ENCODE data around the gene PDE6D. TPM values are rescaled to one million over a fixed set of nuclear protein-coding genes. Genes with fewer than 3 reads are reported as not detected.

The PDE6D gene
- total and polyA plus RNA-seq, 2 of the 13 experiments (the other 11 are each of a cell fraction or from before 2014, with no cell fraction given), result 14.1 to 23.2 TPM

DNA sequence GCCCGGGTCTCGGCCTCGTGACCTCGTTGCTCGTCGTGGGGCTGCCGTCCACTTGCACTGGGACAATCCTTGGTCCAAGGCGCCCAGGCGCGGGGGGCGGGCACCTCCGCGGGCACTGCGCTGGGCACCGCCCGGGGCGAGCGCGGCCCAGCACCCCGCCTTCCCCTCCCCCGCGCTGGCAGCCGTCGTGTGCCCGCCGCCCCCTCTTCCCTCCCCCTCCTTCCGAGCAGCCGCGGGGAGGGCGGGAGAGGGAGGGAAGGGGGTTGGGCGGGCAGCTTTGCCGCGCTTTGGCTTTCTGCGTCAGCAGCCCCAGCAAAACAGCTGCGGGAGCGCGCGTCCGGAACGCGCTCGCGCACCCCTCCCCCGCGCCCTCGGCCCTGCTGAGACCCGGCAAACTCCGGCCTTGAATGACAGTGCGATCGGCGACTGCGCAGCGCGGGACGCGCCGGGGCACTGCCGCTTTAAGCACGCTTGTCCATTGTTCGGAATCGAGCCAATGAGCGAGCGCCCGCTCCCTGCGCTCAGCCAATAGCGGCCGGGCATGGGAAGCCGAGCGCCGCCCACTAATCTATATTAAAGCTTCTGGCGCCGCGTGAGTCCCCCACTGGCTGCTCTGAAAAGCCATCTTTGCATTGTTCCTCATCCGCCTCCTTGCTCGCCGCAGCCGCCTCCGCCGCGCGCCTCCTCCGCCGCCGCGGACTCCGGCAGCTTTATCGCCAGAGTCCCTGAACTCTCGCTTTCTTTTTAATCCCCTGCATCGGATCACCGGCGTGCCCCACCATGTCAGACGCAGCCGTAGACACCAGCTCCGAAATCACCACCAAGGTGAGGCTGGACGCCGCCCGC lies 72.9 kb downstream of the PDE6D start, which contains the start of gene PTMA (continued):
- TF ChIP-seq MATR3 (CRISPR knock-in tag; IDR thresholded peaks at IDR 0.05), result no peak
- peak; percentile 83 for TF ChIP-seq TARDBP (CRISPR knock-in tag; IDR thresholded peaks at IDR 0.05)
- TF ChIP-seq ZNF7 (CRISPR knock-in tag; IDR thresholded peaks at IDR 0.05), result 0 out of 2 replicates have a peak, but pooled peaks have one; percentile 3
- TF ChIP-seq, protein P1, sequence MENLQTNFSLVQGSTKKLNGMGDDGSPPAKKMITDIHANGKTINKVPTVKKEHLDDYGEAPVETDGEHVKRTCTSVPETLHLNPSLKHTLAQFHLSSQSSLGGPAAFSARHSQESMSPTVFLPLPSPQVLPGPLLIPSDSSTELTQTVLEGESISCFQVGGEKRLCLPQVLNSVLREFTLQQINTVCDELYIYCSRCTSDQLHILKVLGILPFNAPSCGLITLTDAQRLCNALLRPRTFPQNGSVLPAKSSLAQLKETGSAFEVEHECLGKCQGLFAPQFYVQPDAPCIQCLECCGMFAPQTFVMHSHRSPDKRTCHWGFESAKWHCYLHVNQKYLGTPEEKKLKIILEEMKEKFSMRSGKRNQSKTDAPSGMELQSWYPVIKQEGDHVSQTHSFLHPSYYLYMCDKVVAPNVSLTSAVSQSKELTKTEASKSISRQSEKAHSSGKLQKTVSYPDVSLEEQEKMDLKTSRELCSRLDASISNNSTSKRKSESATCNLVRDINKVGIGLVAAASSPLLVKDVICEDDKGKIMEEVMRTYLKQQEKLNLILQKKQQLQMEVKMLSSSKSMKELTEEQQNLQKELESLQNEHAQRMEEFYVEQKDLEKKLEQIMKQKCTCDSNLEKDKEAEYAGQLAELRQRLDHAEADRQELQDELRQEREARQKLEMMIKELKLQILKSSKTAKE (CRISPR knock-in tag; IDR thresholded peaks at IDR 0.05; ENCODE audit: borderline replicate concordance), result peak; percentile 44; the same call in 1 of the 2 replicates
- TF ChIP-seq ARNTL (CRISPR knock-in tag; IDR thresholded peaks at IDR 0.05), result peak; percentile 81
- peak; percentile 68; the same call in 1 of the 2 replicates for TF ChIP-seq ARID2 (CRISPR knock-in tag; IDR thresholded peaks at IDR 0.05; ENCODE audit: borderline replicate concordance)
- no peak for TF ChIP-seq TBL1XR1 (IDR thresholded peaks at IDR 0.05; ENCODE audit: borderline replicate concordance, low read length, partially characterized antibody)
- peak; percentile 21; the same call in 1 of the 2 replicates for TF ChIP-seq PAX8 (CRISPR knock-in tag; IDR thresholded peaks at IDR 0.05; ENCODE audit: borderline replicate concordance)
- TF ChIP-seq, protein P2, sequence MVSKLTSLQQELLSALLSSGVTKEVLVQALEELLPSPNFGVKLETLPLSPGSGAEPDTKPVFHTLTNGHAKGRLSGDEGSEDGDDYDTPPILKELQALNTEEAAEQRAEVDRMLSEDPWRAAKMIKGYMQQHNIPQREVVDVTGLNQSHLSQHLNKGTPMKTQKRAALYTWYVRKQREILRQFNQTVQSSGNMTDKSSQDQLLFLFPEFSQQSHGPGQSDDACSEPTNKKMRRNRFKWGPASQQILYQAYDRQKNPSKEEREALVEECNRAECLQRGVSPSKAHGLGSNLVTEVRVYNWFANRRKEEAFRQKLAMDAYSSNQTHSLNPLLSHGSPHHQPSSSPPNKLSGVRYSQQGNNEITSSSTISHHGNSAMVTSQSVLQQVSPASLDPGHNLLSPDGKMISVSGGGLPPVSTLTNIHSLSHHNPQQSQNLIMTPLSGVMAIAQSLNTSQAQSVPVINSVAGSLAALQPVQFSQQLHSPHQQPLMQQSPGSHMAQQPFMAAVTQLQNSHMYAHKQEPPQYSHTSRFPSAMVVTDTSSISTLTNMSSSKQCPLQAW (CRISPR knock-in tag; IDR thresholded peaks at IDR 0.05), result peak; percentile 47
- TF ChIP-seq ZNF772 (CRISPR knock-in tag; IDR thresholded peaks at IDR 0.05), result no peak; the same call in 1 of the 2 replicates
- TF ChIP-seq PLRG1 (conservative IDR thresholded peaks at IDR 0.05), result no peak
- peak; percentile 51; the same call in 1 of the 2 replicates for TF ChIP-seq SATB2 (CRISPR knock-in tag; IDR thresholded peaks at IDR 0.05)
- peak; percentile 87; the same call in 1 of the 2 replicates for TF ChIP-seq TMF1 (CRISPR knock-in tag; IDR thresholded peaks at IDR 0.05; ENCODE audit: low read depth)
- TF ChIP-seq, protein P3, sequence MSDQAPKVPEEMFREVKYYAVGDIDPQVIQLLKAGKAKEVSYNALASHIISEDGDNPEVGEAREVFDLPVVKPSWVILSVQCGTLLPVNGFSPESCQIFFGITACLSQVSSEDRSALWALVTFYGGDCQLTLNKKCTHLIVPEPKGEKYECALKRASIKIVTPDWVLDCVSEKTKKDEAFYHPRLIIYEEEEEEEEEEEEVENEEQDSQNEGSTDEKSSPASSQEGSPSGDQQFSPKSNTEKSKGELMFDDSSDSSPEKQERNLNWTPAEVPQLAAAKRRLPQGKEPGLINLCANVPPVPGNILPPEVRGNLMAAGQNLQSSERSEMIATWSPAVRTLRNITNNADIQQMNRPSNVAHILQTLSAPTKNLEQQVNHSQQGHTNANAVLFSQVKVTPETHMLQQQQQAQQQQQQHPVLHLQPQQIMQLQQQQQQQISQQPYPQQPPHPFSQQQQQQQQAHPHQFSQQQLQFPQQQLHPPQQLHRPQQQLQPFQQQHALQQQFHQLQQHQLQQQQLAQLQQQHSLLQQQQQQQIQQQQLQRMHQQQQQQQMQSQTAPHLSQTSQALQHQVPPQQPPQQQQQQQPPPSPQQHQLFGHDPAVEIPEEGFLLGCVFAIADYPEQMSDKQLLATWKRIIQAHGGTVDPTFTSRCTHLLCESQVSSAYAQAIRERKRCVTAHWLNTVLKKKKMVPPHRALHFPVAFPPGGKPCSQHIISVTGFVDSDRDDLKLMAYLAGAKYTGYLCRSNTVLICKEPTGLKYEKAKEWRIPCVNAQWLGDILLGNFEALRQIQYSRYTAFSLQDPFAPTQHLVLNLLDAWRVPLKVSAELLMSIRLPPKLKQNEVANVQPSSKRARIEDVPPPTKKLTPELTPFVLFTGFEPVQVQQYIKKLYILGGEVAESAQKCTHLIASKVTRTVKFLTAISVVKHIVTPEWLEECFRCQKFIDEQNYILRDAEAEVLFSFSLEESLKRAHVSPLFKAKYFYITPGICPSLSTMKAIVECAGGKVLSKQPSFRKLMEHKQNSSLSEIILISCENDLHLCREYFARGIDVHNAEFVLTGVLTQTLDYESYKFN (CRISPR knock-in tag; conservative IDR thresholded peaks at IDR 0.05), result peak; percentile 64
- TF ChIP-seq NFE2L1 (CRISPR knock-in tag; IDR thresholded peaks at IDR 0.05; ENCODE audit: borderline replicate concordance), result no peak
- TF ChIP-seq, protein P4, sequence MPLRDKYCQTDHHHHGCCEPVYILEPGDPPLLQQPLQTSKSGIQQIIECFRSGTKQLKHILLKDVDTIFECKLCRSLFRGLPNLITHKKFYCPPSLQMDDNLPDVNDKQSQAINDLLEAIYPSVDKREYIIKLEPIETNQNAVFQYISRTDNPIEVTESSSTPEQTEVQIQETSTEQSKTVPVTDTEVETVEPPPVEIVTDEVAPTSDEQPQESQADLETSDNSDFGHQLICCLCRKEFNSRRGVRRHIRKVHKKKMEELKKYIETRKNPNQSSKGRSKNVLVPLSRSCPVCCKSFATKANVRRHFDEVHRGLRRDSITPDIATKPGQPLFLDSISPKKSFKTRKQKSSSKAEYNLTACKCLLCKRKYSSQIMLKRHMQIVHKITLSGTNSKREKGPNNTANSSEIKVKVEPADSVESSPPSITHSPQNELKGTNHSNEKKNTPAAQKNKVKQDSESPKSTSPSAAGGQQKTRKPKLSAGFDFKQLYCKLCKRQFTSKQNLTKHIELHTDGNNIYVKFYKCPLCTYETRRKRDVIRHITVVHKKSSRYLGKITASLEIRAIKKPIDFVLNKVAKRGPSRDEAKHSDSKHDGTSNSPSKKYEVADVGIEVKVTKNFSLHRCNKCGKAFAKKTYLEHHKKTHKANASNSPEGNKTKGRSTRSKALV (CRISPR knock-in tag; IDR thresholded peaks at IDR 0.05), result peak; percentile 7; the same call in 1 of the 2 replicates
- TF ChIP-seq ELF3 (CRISPR knock-in tag; IDR thresholded peaks at IDR 0.05), result peak; percentile 54
- peak; percentile 88; the same call in 1 of the 2 replicates for TF ChIP-seq GTF2F1 (IDR thresholded peaks at IDR 0.05; ENCODE audit: low read length)
- TF ChIP-seq MXD4 (CRISPR knock-in tag; IDR thresholded peaks at IDR 0.05), result peak; percentile 50; the same call in 1 of the 2 replicates
